ENCODE results near the gene ADGRL2.

Gene ADGRL2

DNA sequence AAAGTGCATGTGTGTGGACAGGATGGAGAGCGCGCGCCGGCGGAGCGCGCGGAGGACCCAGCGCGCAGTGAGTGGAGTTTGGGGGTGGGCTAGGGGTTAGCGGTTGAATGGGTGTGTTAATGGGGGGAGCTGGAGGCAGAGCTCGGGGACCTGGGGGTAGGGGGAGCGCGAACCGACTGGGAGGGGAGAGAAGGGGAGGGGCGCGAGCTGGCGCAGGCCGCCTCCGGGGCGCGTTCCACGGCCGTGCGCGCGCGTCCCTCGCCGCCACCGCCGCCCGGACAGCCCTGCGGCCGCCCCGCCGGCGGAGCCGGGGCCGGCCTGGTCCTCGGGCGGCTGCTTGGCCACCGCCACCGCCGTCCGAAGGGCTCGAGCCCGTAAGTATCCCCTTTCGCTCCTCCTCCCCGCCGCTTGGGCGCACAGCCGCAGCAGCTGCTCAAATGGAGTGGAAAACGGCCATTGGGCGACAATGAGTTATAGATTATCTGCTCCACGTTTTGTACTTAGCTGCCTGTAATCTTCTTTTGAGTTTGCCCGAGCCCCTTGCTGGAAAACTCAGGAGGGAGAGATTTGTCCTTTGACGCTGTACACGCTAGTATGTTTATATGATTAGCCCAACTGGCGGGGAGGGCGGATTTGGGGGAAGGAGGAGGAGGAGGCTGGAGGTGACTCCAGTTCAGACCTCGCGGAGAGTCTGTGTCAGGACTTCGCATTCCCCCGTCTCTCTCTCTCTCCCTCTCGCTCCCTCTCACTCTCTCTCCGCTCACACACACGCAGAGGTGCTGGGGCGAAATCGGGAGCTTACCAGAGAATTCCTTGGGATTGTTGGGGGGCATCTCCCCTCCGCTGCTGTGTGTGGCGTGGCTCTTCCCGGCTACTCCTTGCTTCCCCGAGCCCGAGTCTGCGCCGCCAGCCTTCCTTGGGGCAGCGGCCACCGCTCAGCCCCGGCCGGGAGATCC lies at the start of gene ADGRL2:
ADGRL2 (plus strand) TSS at position 240 of the 956 bp plus-strand sequence. CDS start 36,051 bp downstream, outside the sequence.
- Mint-ChIP-seq H3K27ac (no peak within 1 kb of the TSS), H3K4me3 (peak within 1 kb of the TSS; percentile 62), H3K36me3 (no peaks in the 10 kb centered on the region), H3K4me1 (peaks cover 18% of the 10 kb centered on the region), H3K27me3 (peaks cover 40% of the 10 kb centered on the region), H3K9me3 (no peaks in the 10 kb centered on the region)
- no peak for ATAC-seq

DNA sequence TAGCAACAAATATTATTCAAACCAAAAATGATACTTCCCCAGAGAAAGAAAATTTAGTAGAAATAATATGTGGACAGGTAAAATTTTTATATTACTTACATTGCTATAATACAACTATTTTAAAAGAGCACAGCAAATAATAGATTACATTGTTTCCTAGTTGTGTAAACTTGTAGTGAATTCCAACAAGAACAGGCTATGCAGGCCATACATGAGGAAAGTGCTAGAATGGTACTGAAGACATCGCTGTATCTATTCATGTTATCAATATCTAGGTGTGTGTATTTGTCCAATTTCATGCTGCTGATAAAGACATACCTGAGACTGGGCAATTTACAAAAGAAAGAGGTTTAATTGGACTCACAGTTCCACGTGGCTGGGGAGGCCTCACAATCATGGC lies 47.9 kb upstream of the ADGRL2 start:
- H3K4me1 Mint-ChIP-seq: no peaks in the 10 kb centered on the region
- no peak for ATAC-seq
- H3K36me3 Mint-ChIP-seq: no peaks in the 10 kb centered on the region
- no peaks in the 10 kb centered on the region for H3K27me3 Mint-ChIP-seq
- H3K4me3 Mint-ChIP-seq: no peak overlapping the region
- H3K27ac Mint-ChIP-seq: no peak overlapping the region
- no peaks in the 10 kb centered on the region for H3K9me3 Mint-ChIP-seq

DNA sequence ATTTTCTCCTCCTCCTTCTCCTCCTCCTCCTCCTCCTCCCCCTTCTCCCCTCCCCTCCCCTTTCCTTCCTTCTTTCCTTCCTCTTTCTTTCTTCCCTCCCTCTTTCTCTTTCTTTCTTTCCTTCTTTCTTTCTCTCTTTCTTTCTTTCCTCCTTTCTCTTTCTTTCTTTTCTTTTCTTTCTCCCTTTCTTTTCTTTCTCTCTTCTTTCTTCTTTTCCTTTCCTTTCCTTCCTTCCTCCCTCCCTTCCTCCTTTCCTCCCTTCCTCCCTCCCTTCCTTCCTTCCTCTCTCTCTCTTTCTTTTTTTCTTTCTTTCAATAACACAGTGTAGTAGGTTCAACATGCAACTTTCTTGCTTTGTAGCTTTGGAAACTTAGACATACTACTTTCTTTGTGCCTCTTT lies 46.3 kb upstream of the ADGRL2 start:
- Mint-ChIP-seq H3K4me3 (no peak overlapping the region), H3K27ac (no peak overlapping the region), H3K36me3 (no peaks in the 10 kb centered on the region), H3K27me3 (no peaks in the 10 kb centered on the region), H3K4me1 (no peaks in the 10 kb centered on the region), H3K9me3 (no peaks in the 10 kb centered on the region)
- no peak for ATAC-seq

DNA sequence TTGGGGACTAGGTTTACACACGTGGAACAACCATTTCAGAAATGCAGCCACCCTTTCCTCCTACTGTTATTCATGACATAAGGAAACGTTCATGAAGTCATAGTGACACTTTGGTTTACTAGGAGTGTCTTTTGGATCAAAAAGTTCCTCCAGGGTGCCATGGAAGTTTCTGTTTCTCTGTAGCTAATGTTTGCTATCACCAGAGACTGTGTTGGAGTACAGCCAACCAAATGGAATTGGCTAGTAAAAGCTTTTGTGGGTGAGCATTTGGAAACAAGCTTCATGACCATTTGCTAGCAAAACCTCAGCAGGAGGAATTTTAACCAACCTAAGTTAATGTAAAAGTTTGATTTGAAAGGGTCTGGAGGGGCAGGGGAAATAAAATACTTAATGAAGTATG lies 43.9 kb upstream of the ADGRL2 start:
- Mint-ChIP-seq H3K27ac (no peak overlapping the region), H3K36me3 (no peaks in the 10 kb centered on the region), H3K4me3 (no peak overlapping the region), H3K9me3 (no peaks in the 10 kb centered on the region), H3K27me3 (no peaks in the 10 kb centered on the region), H3K4me1 (no peaks in the 10 kb centered on the region)
- no peak for ATAC-seq

DNA sequence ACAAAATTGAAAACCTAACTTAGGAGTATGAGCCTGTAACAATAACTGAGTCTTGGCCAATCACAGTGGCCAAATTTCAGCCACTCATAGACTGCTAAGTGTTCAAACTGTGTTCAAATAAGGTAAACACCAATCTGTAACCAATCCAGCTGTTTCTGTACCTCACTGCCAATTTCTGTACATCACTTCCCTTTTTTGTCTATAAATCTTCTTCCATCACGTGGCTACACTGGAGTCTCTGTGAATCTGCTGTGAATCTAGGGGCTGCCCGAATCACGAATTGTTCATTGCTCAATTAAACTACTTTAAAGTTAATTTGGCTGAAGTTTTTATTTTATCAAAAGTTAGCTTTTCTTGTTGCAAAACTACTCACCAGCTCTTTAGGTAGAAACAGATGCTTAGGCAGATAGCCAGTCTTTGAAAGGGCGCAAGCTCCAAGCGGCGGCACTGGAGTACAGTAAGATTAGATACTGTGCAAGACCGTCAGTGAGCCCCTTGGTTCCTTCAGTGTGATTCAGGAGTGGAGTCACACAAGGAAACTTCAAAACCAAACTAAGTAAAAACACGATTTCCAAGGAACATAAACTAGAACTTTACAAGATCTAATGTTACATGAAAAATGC lies 43.2 kb upstream of the ADGRL2 start:
- Mint-ChIP-seq H3K9me3 (no peaks in the 10 kb centered on the region), H3K27me3 (no peaks in the 10 kb centered on the region), H3K27ac (no peak overlapping the region), H3K36me3 (no peaks in the 10 kb centered on the region), H3K4me1 (no peaks in the 10 kb centered on the region), H3K4me3 (no peak overlapping the region)
- no peak for ATAC-seq

DNA sequence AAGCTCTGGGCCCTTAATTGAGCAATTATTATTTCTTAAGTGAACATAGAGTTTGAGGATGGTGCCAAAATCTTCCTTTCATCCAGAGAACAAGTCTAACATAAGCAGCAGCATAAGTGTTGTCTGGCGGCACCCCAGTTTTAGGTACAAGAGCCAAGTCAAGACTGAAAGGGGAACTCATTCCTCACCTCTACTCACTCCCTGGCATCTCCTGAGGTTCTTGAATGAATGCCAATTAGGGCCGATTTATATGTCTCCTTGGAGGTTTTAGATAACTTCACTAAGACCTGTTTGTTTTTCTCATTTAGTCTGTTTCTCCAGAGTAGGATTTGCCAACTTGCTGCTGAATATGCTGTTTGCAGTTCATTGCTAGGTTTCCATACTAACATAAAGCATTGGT lies 42.6 kb upstream of the ADGRL2 start:
- H3K27me3 Mint-ChIP-seq: no peaks in the 10 kb centered on the region
- no peaks in the 10 kb centered on the region for H3K9me3 Mint-ChIP-seq
- no peaks in the 10 kb centered on the region for H3K4me1 Mint-ChIP-seq
- no peaks in the 10 kb centered on the region for H3K36me3 Mint-ChIP-seq
- no peak overlapping the region for H3K27ac Mint-ChIP-seq
- H3K4me3 Mint-ChIP-seq: no peak overlapping the region
- no peak for ATAC-seq

DNA sequence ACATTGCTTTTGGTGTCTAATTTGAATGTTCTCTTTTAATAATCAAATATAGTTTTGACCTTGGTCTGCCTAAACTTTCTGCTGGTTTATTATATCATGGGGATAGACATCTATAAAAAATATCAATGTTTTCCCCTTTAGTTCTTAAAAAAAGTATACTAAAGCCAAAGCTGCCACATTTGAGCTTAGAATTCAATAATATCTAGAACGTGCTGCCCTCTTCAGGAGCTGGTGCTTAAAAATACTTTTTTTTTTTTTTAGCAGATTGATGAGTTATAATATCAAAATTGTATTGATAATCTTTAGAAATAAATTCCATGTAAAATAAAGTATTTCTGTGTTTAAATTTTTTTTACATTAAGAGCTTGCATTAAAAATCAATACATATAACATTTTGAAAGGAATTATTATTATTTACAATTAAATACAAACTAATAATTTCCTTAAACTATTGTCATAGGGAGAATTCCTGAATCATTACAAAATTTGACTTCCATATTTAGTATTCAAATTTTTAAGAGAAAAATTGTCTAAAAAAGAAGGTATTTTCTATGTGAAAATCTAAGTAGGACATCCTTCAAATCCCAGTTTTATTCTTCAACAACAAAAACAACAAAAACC lies 40.1 kb upstream of the ADGRL2 start:
- Mint-ChIP-seq H3K9me3 (no peaks in the 10 kb centered on the region), H3K36me3 (no peaks in the 10 kb centered on the region), H3K4me3 (no peak overlapping the region), H3K4me1 (no peaks in the 10 kb centered on the region), H3K27me3 (no peaks in the 10 kb centered on the region), H3K27ac (no peak overlapping the region)
- no peak for ATAC-seq

DNA sequence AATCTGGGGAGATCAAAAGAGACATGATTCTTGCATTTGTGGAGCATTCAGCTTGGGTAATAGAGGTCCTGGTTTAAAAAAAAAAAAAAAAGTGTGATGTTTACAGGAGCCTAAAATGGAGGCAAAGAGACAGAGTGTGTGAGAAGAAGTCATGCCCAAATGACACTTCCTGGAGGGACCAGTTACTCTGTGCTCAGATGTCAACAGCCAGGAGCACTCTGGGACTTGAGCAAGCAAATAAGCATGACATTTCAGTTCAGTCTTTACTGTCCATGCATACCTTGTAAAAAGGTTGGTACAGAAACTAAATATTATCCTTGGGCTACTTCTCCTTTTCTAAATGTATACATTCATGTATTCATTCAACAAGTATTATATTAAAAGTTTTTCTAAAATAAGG lies 25.2 kb upstream of the ADGRL2 start:
- H3K27ac Mint-ChIP-seq: no peak overlapping the region
- H3K9me3 Mint-ChIP-seq: no peaks in the 10 kb centered on the region
- no peak for ATAC-seq
- no peaks in the 10 kb centered on the region for H3K4me1 Mint-ChIP-seq
- no peak overlapping the region for H3K4me3 Mint-ChIP-seq
- no peaks in the 10 kb centered on the region for H3K36me3 Mint-ChIP-seq
- H3K27me3 Mint-ChIP-seq: no peaks in the 10 kb centered on the region

DNA sequence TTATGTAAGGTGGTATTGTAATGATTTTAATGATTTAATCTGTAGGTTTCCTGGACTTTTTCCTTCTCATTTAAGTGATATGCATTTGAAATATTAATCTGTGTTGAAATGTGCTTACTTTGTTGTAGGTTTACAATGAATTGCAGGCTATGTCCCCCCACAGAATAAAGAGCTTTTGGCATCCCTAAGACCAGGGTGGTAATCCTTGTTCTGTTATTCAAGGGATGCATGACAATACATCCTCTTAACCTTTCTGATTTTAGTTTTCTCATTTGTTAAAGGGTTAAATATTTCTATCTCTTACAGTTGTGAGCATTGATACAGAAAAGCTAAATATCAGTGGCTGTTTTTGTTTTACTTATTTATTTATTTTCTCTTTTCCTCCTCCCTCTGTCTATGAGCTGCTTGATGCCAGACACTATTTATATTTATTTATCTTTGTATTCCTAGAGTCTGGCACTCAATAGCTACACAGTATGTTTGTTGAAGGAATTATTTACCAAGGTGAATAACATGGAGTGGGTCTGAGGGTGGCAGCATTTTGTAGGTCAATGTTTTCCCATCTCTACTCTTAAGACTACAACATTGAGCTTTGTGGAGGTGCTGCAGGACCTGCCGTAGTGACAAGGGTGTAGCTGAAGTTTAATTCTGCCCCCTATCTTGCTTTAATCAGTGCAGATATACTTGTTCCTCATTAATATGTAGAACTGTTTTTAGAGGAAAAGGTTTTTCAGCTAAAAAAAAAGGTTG lies 19.9 kb upstream of the ADGRL2 start:
- H3K36me3 Mint-ChIP-seq: no peaks in the 10 kb centered on the region
- no peaks in the 10 kb centered on the region for H3K9me3 Mint-ChIP-seq
- H3K27ac Mint-ChIP-seq: no peak overlapping the region
- ATAC-seq: no peak
- no peaks in the 10 kb centered on the region for H3K4me1 Mint-ChIP-seq
- no peak overlapping the region for H3K4me3 Mint-ChIP-seq
- H3K27me3 Mint-ChIP-seq: no peaks in the 10 kb centered on the region

DNA sequence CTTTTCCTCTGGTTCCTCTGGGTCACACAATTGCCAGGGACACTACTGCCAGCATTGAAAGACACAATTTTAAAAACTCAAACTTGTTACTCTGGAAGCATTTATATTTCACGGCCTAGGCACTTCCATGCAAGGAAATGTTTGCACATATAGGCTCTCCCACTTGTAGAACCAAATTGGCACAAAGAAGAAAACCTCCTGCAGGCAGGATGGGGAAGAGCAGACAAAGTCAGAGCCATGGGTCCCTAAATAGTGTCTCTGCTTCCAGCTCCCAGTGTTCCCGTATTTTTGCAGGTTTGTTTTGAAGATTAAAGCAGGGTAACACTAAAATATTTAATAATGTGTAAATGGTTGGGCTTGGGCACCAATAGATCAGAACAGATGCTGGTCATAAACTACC lies 19.0 kb upstream of the ADGRL2 start:
- Mint-ChIP-seq H3K9me3 (no peaks in the 10 kb centered on the region), H3K4me3 (no peak overlapping the region), H3K27me3 (no peaks in the 10 kb centered on the region), H3K27ac (no peak overlapping the region), H3K36me3 (no peaks in the 10 kb centered on the region), H3K4me1 (no peaks in the 10 kb centered on the region)
- ATAC-seq: no peak

DNA sequence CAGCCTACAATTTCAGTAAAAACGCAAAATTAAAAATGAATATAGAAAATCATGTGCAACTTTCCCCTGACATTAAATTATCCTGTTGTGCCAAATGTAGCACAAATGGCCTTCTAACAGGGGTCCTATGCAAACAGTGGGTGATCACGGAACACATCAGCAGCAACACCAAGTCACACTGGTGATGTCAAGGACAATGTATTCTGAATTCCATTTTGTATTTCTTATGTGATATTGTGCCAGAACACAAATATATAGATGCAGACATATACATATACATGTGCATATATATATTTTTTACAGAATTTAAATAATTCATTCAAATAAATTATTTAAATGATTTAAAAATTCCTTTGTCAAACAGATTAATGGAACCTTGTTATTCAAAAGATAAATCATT lies 8.6 kb upstream of the ADGRL2 start:
- Mint-ChIP-seq H3K27ac (no peak overlapping the region), H3K4me1 (no peaks in the 10 kb centered on the region), H3K4me3 (no peak overlapping the region), H3K9me3 (no peaks in the 10 kb centered on the region), H3K36me3 (no peaks in the 10 kb centered on the region), H3K27me3 (no peaks in the 10 kb centered on the region)
- no peak for ATAC-seq

DNA sequence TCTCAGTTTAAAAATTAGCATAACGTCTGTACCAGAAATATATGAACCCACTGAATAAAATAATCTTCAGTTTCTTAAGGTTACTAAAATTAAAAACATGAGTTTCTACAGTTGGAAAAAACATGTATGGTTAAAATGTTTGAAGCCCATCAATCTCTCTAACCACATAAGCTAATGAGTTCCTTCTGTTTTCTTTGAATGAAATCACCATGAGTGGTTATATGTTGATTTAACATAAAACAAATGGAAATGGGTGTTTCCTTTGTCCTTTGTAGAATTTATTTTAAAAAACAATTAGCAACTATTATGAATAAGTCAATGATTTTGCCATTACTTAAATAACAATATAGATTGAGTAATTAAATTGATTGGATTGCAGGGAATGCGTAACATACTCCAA lies 3.0 kb upstream of the ADGRL2 start:
- H3K36me3 Mint-ChIP-seq: no peaks in the 10 kb centered on the region
- H3K9me3 Mint-ChIP-seq: no peaks in the 10 kb centered on the region

DNA sequence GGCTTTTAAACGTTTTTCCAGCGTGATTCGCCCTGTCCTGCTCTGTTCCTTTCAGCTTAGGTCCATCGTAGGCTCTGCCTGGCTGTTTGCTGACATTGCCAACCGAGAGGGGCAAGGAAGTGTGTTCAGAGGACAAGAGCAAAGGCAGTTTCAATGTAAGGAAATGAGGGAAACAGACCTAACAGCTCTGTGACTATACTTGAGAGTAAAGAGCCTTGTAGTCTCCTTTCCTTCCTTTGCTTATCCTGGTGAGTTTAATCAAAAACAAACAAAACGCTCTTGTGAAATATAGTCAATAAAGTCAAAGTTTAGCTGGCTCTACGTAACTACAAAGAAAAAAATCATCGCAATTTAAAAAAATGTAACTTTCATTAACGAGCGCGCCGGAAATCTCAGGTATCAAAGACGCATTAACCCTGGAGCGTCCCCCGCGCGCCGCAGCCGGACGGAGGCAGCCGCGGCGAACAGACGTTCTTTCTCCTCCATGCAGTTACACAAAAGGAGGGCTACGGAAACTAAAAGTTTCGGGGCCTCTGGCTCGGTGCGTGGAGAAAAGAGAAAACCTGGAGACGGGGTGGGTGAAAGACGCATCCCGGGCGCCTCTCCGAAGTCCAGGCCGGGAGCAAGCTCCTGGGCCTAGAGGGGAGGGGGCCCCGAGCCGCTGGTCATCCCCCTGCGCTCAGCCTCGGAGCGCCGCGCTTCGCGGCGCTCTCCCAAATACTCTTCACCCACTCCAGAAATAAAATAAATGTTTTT lies 617 bp upstream of the ADGRL2 start:
- no peak for ATAC-seq
- peak overlapping the region; percentile 53 for H3K4me3 Mint-ChIP-seq

More for the DNA sequence above, 3.0 kb upstream of the ADGRL2 start:
- H3K4me1 Mint-ChIP-seq: peaks cover 12% of the 10 kb centered on the region
- ATAC-seq: no peak
- no peak overlapping the region for H3K27ac Mint-ChIP-seq
- no peak overlapping the region for H3K4me3 Mint-ChIP-seq
- peaks cover 21% of the 10 kb centered on the region for H3K27me3 Mint-ChIP-seq

DNA sequence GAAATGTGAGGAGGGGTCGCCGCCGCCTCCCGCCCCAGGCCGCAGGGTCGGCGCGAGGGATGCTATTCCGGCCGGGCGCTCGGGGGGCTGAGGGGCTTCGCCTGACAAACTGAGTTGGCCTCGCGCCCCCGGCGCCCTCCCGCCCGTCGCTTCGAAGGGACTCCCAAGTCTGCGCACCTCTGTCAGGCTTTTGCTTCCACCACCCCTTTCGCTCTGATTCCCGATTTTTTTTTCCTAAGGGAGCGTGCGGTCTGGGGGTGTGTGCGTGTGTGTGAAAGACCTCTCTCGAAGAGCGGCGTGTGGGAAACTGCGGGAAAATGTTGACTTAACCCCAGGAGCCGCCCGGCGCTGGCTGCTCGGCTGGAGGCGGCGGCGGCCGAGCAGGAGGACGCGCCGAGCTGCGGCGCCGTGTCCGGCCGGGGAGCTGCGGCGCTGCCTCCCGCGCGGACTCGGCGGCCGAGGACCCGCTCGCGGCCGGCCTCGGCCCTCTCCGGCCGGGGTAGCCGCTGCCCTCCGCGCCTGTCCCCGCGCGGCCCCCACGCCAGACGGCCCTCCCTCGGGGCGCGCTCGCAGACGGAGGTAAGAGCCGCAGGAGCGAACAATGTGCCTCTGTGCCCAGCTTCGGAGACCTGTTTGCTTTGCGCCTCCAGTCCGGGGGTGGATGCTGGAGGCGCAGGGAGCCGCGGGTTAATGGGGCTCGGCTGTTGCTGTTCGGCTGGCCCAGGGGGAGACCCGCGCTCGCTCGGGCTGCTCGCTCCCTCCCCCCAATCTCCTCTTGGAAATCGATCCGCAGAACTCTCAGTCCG lies 1.1 kb downstream of the ADGRL2 start:
- Mint-ChIP-seq H3K27me3 (peaks cover 40% of the 10 kb centered on the region), H3K27ac (no peak overlapping the region), H3K36me3 (no peaks in the 10 kb centered on the region), H3K9me3 (no peaks in the 10 kb centered on the region), H3K4me3 (peak overlapping the region; percentile 51), H3K4me1 (peaks cover 18% of the 10 kb centered on the region)
- ATAC-seq: peak; percentile 32

More for the DNA sequence above, 617 bp upstream of the ADGRL2 start:
- Mint-ChIP-seq H3K27me3 (peaks cover 40% of the 10 kb centered on the region), H3K9me3 (no peaks in the 10 kb centered on the region), H3K4me1 (peaks cover 18% of the 10 kb centered on the region), H3K27ac (no peak overlapping the region), H3K36me3 (no peaks in the 10 kb centered on the region)
